Superior temporal gyrus (tissue), 1 donor: ENCODE measurements around the gene LAG3.

Experiments
- DNase-seq: peaks from one replicate; pipeline ENCODE4 v3.0.0-alpha.2; 2016; ENCODE audit errors: extremely low spot score

LAG3 gene

GRCh38 chr12:6753772-6754356 lies 18.5 kb upstream of the LAG3 start:
- DNase-seq, result no peak

GRCh38 chr12:6754411-6754810 lies 17.9 kb upstream of the LAG3 start:
- no peak for DNase-seq

GRCh38 chr12:6757028-6757690 lies 15.2 kb upstream of the LAG3 start:
- DNase-seq, result no peak

- DNase-seq, result no peak
Measured at GRCh38 chr12:6758506-6759095, 13.7 kb upstream of the LAG3 start.

GRCh38 chr12:6759741-6760140 lies 12.6 kb upstream of the LAG3 start:
- no peak for DNase-seq

- DNase-seq, result no peak
Measured at GRCh38 chr12:6763380-6763779, 8.9 kb upstream of the LAG3 start.

- peak; percentile 94 for DNase-seq
Measured at GRCh38 chr12:6764011-6764828, 8.1 kb upstream of the LAG3 start.

GRCh38 chr12:6765048-6765633 lies 7.2 kb upstream of the LAG3 start:
- peak; percentile 28 for DNase-seq

- peak; percentile 22 for DNase-seq
Measured at GRCh38 chr12:6765634-6766581, 6.4 kb upstream of the LAG3 start, which contains the start of gene PTMS. PTMS (plus strand) TSS chr12:6766363; CDS start chr12:6766706, 343 bp downstream.

GRCh38 chr12:6766651-6767349 lies 5.5 kb upstream of the LAG3 start:
- peak; percentile 67 for DNase-seq

GRCh38 chr12:6767353-6768319 lies 4.7 kb upstream of the LAG3 start:
- DNase-seq, result peak; percentile 50

- DNase-seq, result peak; percentile 22
Measured at GRCh38 chr12:6768437-6768914, 3.8 kb upstream of the LAG3 start.

- DNase-seq, result no peak
Measured at GRCh38 chr12:6768990-6769389, 3.3 kb upstream of the LAG3 start.

- DNase-seq, result no peak
Measured at GRCh38 chr12:6769666-6770065, 2.7 kb upstream of the LAG3 start.

- DNase-seq, result no peak
Measured at GRCh38 chr12:6770094-6770493, 2.2 kb upstream of the LAG3 start.

- DNase-seq, result no peak
Measured at GRCh38 chr12:6770600-6770999, 1.7 kb upstream of the LAG3 start.

GRCh38 chr12:6771091-6771495 lies 1.2 kb upstream of the LAG3 start:
- DNase-seq, result peak; percentile 29

GRCh38 chr12:6771509-6772330 lies 600 bp upstream of the LAG3 start:
- no peak for DNase-seq
